Ramos (cell line): ENCODE results near the gene RAB27B.
"Not testable (repeated sequence)": the region's sequence is repeated elsewhere in the genome, so short reads cannot be mapped to it uniquely, and the experiment has no call there.

Experiments used
- in situ Hi-C: fragments of 300-500 bp; cut with MboI; formaldehyde crosslinking; loops from one replicate; pipeline ENCODE4 v1.14.3; 2022; ENCODE audit warnings: low sequenced_read_pairs; ENCODE audit not compliant: unreplicated experiment

RAB27B gene, protein sequence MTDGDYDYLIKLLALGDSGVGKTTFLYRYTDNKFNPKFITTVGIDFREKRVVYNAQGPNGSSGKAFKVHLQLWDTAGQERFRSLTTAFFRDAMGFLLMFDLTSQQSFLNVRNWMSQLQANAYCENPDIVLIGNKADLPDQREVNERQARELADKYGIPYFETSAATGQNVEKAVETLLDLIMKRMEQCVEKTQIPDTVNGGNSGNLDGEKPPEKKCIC

DNA sequence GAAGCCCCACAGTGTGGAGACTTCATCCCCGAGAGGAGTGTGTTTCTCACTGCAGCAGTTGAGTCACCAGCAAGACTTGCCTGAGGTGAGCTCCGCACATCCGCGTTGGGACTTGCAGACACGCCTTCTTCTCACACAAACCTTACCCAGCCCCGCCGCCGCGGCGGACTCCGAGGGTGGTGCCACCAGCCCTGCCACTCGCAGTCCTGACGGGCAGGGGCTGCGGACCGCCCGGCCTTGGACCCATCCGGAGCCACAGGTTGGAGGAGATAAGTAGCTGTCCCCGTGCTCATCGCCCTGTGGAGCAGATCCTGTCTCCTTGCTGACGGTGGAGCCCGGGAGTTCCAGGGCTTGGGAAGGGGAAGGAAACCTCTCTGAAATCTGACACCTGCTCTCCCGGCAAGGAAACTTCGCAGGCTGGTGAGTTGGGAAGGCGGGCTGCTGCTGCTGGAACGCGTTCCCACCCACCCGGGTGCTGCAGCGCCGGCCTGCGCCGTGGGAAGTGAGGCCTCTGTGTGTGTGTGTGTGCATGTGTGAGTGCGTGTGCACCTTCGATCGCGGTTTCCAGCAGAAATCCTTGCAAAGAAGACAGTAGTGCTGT lies at the start of gene RAB27B:
TSS of gene RAB27B (plus strand) at position 197 of the 601 bp plus-strand sequence. CDS start 49,109 bp downstream, outside the sequence.
- in situ Hi-C loops: no loop called here

DNA sequence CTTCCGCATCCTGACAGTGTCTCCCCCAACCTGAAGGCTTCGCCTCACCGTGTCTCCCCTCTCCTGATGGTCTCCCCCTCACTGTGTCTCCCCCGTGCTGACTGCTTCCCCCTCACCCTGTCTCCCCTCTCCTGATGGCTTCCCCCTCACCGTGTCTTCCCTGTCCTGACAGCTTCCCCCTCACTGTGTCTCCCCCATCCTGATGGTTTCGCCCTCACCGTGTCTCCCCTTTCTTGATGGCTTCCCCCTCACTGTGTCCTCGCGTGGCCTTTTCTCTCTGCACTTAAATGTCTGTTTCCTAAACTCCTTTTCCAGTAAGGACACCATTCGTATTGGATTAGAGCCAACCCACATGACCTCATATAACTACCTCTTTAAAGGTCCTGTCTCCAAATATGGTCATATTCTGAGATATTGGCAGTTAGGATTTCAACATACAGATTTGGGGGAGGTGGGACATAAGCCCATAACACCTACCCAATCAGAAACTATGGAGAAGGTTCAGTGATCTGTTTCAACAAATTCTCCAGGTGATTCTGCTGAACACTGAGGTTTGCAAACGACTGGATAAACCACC lies 47.9 kb upstream of the RAB27B start:
- in situ Hi-C loops: no loop called here

DNA sequence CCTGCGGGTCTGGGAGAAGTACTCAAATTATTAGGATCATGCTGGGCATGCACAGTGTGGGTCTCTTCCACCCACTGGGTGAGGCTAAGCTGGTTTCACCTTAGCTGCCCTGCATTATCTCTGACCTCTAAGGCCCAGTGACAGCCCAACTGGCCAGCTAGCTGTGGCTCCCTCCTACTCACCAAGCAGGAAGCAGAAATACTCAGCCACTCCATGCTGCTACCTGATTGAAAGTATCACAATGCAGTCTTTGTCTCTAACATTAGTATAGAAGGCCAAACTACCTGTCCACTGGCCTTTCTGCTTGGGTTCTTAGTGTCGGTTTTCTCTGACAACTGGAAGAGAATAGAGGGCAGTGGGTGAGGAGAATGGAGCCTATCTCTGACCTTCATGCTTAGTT lies 47.3 kb upstream of the RAB27B start:
- in situ Hi-C loops: no loop called here

DNA sequence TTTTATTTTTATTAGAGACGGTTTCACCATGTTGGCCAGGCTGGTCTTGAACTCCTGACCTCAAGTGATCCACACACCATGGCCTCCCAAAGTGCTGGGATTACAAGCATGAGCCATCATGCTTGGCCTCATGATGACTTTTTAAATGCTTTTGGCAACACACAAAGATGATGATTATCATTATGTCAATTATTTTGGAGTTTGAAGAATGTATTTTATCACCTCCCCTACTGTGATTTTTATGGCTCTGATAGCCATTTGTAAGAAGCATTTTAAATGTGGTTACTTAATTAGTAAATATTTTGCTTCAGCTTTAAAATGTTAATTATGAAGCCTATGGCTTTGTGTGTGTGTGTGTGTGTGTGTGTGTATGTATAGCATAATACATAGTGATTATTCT lies 45.1 kb upstream of the RAB27B start:
- in situ Hi-C loops: no loop called here

DNA sequence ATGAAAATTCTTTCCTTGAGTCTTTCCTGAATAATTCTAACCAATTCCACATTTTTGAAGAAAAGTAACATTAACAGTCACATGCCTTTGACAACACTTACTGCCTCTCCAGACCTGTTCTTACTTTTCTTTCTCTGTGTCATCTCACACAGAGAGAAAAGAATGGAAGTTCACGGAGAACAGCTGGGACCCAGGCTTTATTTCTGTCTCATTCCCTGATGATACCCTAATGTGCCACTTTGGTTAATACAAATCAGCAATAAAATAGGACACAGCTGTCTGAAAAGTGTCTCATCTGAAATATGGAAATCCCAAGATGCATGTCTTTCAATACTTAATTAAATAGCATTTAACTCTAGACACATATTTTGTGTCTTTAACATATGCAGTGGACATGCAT lies 42.1 kb upstream of the RAB27B start:
- in situ Hi-C loops: no loop called here

DNA sequence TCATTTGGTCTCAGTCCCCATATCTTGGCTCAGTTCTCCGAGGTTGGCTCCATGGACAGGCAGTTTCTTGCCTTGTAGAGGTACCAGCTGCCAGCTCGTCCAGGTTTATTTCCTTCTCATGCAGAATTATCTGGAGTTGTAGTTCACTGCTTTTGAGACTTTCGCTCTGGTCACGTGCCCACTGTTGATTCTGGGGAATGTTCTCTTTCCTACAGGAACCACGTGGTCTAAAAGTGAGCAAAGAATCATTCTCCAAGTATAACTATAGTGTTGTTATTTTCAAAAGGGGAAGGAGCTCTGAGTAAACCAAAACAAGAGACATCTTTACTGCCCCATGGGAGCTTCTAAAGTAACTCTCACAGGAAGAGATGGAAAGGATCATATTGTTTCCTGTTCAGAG lies 41.2 kb upstream of the RAB27B start:
- in situ Hi-C loops: no loop called here

DNA sequence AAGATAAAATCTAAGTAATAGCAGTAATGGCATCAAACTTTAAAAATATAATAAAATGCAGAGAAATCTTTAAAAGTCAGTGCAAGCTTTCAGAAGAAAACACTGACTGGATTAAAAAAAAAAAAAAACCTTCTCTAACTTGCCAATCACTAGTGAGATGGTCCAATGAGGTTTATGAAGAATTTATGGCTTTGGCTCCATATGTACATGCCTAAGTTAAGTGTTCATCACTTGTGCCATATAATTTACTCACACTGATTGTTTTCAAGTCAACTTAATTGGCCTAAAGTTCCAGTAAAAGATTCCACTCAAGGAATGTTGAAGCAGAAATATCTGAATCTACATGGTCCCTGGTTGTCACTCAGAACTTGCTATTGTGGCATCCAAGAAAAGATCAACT lies 40.7 kb upstream of the RAB27B start:
- in situ Hi-C loops: no loop called here

DNA sequence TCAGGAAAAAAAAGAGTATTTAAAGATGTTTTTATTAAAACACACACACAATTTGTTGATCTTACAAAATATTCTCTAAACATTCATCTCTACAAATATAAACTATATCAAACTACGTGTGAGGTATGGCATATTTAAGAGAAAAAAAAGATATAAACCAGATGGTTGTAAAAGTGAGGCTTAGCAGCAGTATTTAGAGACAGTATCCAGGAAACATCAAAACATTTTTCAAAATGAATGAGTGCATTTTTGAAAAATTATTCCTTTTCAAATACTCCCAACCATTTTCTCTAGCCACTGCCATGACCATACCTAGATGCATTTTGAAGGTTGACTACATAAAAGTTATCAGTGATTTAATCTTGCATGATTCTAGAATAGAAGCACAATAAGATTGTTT lies 38.2 kb upstream of the RAB27B start:
- in situ Hi-C loops: no loop called here

DNA sequence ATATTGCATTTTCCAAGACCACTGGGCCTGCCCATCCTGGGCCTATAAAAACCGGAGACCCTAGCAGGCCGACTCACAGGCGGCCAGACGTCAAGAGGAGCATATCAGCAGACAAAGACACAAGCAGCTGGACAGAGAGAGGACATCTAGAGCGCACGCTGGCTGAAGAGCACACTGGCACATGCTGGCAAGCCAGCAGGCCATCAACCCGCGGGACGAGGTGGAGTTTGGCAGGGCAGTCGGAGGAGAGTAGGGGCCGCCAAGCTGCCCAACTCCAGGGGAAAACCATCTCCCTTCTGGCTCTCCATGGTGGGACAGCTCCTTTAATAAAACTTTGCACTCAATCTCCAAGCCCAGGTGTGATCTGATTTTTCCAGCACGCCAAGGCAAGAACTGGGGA lies 36.6 kb upstream of the RAB27B start:
- in situ Hi-C loops: no loop called here

DNA sequence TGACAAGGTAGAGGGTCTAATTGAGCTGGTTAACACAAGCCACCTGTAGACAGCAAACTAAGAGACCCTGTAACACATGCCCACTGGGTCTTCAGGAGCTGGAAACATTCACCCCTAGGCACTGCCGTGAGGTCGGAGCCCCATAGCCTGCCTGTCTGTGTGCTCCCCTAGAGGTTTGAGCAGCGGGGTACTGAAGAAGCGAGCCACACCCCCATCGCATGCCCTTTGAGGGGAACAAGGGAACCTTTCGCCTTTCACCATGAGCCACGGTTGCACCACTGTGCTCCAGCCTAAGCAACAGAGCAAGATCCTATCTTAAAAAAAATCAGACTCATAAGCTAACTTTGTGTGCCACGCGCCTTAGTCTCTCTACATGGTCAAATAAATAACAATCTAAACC lies 36.2 kb upstream of the RAB27B start:
- in situ Hi-C loops: no loop called here

DNA sequence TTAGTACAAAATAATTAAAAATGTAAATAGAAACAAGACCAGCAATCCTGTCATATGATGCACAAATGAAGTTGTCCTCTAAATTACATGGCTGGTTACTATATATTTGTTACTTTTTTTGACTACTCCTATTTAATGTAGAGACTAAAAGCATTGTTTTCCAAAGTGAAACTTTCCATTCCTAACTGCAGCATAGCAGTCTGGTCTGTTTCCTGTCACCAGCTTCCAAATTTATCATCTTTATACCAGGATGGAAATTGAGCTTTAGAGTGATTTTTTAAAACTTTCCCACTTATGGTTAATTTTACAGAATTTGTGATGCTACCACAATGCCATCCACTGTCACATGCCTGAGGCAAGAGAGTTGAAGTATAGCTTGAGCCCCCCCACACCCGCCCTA lies 33.5 kb upstream of the RAB27B start:
- in situ Hi-C loops: no loop called here

DNA sequence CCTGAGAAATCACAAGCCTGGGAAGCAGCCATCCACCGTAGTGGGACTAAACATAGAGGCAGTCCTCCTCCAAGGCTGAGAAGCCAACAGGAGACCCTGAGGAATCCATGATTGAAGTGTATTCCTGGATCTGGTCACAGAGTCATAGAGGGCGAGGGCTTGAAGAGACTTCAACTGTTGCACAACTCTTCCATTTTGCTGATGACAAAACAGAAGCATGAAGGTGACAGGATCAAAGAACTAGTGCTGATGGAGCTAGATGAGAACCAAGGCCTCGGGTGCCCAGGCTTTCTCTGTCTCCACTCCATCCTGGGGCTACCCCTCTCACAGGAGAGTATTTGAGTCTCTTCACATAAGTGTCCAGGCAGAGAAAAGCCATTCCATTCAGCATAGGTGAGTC lies 30.1 kb upstream of the RAB27B start:
- in situ Hi-C loops: no loop called here

DNA sequence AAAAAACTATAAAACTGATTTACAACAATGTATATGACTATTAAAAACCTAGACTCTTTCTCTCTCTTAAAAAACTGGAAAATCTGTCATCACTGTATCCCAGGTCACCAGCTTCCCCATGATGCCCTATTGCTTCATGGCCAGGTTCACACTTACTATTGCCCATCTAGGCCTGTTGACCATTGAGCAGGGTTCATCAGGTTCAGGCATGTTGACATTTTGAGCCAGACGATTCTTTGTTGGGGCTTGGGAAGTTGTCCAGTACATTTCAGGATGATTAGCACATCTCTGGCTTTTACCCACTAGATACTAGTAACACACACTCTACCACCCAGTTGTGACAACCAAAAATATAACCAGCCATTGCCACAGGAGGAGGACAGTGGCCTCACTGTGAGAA lies 26.9 kb upstream of the RAB27B start:
- in situ Hi-C loops: no loop called here

DNA sequence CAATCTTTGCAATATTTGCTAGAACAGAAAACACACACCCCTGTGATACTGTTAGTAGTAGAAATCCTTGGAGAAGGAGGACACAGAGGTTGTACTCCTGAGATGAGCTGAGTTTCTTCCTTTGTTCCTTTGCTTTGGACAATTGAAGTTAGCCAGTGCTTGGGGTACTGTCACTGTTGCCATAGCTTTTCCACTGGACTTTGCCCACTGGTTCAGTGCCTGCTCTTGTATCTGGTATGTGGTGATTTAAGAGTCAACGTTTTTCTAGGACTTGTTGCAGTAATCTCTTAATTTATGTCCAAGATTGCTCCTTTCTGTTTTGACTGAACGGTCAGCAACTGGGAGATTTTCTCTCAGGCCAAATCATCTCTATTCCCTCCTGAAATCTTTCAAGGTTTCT lies 26.1 kb upstream of the RAB27B start:
- in situ Hi-C loops: no loop called here

DNA sequence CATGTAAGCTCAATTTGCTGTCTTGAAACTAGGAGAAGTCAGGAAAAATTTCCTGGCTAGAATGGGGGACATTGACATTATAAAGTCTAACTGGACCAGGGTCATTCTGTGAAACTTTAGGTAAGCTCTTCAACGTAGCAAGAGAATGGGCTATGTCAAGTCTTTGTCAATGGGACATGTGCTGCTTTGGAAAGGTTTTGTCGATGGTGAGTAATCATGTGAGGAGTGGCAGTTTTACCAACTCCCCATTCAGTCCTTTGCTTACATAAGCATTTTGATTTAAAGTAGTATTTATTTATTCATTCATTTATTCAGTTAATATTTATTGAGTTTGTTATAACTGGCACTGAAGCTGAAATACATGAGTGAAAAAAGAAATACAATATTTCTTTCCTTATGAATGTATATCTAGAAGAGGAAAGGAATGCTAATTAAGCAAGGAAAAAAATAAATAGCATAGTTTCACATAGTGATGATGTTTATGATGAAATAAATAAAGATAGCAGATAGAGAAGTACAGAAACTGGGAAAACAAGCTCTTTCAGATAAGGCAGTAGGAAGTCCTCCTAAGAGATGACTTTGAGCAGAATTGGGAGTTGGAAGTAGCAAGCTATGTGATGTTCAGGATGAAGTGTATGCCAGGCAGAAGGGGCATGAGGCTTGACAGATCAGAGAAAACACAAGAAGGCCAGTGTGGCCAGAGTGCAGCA lies 25.4 kb upstream of the RAB27B start:
- in situ Hi-C loops: no loop called here

DNA sequence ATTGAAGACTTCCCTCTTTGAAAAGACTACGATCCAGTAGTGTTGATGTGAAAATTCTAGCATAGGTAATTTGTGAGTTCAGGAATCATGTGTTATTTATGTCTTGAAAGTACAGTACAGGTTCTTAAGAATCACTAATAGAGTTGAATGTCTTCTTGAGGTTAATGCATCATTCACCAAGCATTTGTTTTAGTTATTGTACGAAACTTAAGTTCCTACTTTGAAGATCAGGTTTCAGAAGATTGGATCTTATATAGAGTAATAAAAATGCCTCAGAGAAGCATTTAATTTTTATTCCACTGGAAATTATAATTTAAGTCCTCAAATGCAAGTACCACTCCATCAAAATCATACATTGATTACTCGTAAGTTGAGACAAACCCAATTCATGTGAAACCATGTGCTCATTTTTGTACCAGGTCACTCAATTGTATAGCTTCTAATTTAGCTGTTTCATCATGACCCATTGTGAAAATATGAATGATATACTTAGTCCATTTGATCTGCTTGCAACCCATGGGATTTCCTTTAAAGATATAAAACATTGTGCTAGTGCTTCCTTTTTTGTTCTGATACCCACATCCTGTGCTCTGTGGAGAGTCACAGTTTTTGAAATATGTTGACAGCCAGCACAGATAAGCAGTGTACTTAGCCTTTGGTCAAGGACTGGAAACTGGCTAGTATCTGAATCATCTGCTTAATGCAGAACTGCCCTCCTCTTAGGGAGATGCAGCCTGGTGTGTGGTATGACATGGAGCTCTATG lies 22.5 kb upstream of the RAB27B start:
- in situ Hi-C loops: no loop called here

DNA sequence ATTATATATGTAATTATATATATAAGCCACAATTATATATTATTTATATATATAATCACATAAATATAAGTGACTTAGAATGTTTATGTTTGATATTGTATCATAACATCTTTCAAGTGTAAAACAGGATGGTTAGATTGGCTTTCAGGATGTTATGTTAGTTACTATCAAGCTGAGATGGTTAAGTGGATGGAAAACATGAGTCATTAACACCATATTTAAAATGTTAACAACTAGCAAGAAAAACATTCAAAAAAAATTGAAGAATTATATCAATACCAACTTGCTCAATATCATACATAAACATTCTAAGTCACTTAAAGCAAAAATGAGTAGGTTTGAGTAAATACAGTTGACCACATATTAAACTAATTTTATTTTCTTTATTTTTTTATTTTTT lies 21.8 kb upstream of the RAB27B start:
- in situ Hi-C loops: no loop called here

DNA sequence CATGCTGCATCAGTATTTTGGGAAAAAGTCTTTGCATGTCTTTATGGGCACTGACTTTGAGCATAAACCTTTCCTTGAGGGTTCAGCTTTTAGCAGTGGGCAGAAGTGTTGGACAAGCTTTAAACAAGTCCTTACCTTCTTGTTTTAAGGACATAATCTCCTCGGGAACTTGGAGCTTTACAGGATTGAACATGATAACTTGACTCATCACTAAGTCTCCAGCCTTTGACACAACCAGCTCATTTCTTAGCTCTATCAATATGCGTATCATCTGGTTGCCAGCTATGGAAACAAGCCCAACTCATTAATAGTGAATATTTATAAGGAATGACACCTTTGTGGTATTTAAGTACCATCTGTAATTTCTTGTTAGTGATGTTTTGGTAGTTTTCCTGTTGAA lies 21.0 kb upstream of the RAB27B start:
- in situ Hi-C loops: no loop called here

DNA sequence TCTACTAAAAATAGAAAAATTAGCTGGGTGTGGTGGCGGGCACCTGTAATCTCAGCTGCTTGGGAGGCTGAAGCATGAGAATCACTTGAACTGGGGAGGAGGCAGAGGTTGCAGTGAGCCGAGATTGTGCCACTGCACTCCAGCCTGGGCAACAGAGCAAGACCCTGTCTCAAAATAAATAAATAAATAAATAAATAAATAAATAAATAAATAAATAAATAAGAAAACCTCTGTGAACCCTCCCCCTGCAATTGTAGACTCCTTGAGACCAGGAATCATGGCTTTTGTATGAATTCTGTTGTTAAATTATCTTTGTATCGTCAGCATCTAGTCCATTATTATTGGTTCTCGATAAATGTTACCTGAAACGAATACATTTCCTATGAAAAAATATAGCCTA lies 17.6 kb upstream of the RAB27B start:
- in situ Hi-C loops: not testable (repeated sequence)

DNA sequence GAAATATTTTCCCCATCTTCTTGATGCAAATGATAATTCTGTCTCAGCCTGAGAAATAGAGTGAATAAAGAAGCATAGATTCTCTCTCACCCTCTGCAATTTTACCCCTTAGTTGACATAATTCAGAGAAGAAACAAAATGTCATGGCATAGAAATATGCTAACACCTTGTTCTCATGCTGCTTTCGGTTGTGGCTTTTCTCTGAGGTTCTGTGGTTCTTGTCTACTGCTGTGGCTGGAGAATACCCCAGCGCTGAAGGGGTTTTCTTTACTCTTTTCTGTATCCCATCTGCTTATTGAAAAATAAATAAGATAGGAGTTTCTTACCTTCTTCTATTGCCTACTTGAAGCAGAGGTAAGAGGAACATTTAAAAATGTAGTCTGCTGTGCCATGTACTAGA lies 15.4 kb upstream of the RAB27B start:
- in situ Hi-C loops: no loop called here

DNA sequence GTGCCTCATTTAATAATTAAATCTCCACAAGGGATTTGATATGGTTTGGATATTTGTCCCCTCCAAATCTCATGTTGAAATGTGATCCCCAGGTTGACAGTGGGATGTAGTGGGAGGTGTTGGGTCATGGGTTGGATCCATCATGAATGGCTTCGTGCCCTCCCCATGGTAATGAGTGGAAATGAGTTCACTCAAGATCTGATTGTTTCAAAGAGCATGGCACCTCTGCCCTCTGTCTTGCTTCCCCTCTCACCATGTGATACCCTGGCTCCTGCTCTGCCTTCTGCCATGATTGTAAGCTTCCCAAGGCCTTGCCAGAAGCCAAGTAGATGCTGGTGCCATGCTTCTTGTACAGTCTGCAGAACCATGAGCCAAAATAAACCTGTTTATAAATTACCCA lies 15.0 kb upstream of the RAB27B start:
- in situ Hi-C loops: no loop called here
